Common myeloid progenitor, CD34-positive (primary cell): ENCODE results near the gene SYCE3.
"Not testable (repeated sequence)": the region's sequence is repeated elsewhere in the genome, so short reads cannot be mapped to it uniquely, and the experiment has no call there.

Experiments
- CTCF ChIA-PET: fragments of 350-600 bp; sonication (Branson Sonifier 250); formaldehyde crosslinking; loops from one replicate; lab custom pipeline; 2021; ENCODE audit warnings: antibody characterized with exemption; lab: Charles Lee
- POLR2A ChIA-PET: fragments of 350-600 bp; sonication (Branson Sonifier 250); formaldehyde crosslinking; loops from one replicate; lab custom pipeline; 2021; ENCODE audit warnings: antibody characterized with exemption; lab: Charles Lee
- DNase-seq, 3 donors: peaks; one replicate each; pipeline versions ENCODE4 v3.0.0 to v3.0.0-alpha.2; 2013
- H3K27ac ChIP-seq, 2 experiments: 1 replicate in 1 of 2; 2 replicates in 1 of 2; pipeline ENCODE4 v1.7.0; 2013; ENCODE audit warnings: inconsistent platforms in 2 of 2, low read length in 2 of 2, mild to moderate bottlenecking in 2 of 2, low read depth in 1 of 2, moderate library complexity in 1 of 2; ENCODE audit not compliant: severe bottlenecking in 2 of 2, insufficient read depth in 1 of 2, poor library complexity in 1 of 2
- H3K27me3 ChIP-seq, 5 experiments: replicated peaks in 2 of 5; 1 replicate in 3 of 5; 2 replicates in 2 of 5; pipeline versions ENCODE4 v1.6.1 to v1.7.0; 2013; ENCODE audit warnings: low read length in 4 of 5, mild to moderate bottlenecking in 2 of 5, moderate library complexity in 2 of 5, inconsistent platforms in 1 of 5; ENCODE audit not compliant: insufficient read depth in 5 of 5, control insufficient read depth in 4 of 5
- H3K36me3 ChIP-seq, 4 experiments: 1 replicate in 2 of 4; 2 replicates in 2 of 4; pipeline versions ENCODE4 v1.6.1 to v1.7.0; 2013; ENCODE audit warnings: low read length in 3 of 4, control low read depth in 1 of 4, mild to moderate bottlenecking in 1 of 4; ENCODE audit not compliant: control insufficient read depth in 4 of 4, insufficient read depth in 4 of 4
- H3K4me1 ChIP-seq, 4 experiments: 1 replicate in 3 of 4; 2 replicates in 1 of 4; pipeline versions ENCODE4 v1.6.1 to v1.7.1; 2013; ENCODE audit warnings: low read length in 3 of 4, mild to moderate bottlenecking in 3 of 4, control low read depth in 1 of 4, inconsistent platforms in 1 of 4, moderate library complexity in 1 of 4; ENCODE audit not compliant: control insufficient read depth in 4 of 4, insufficient read depth in 4 of 4; ENCODE audit errors: control extremely low read depth in 1 of 4
- H3K4me3 ChIP-seq, 7 experiments: 1 replicate in 4 of 7; 2 replicates in 3 of 7; pipeline versions ENCODE4 v1.5.1 to v1.7.0; 2013; ENCODE audit warnings: mild to moderate bottlenecking in 7 of 7, low read length in 6 of 7, moderate library complexity in 6 of 7, inconsistent platforms in 2 of 7, low read depth in 2 of 7, control low read depth in 1 of 7; ENCODE audit not compliant: insufficient read depth in 4 of 7, control insufficient read depth in 1 of 7; ENCODE audit errors: extremely low read depth in 1 of 7
- H3K9me3 ChIP-seq, 5 experiments: 1 replicate in 4 of 5; 2 replicates in 1 of 5; pipeline versions ENCODE4 v1.6.1 to v1.7.1; 2013; ENCODE audit warnings: low read length in 4 of 5, mild to moderate bottlenecking in 2 of 5, inconsistent platforms in 1 of 5, low read depth in 1 of 5, moderate library complexity in 1 of 5; ENCODE audit not compliant: control insufficient read depth in 4 of 5, insufficient read depth in 2 of 5; ENCODE audit errors: control extremely low read depth in 1 of 5
- WGBS: methylation state at CpG from one replicate; pipeline ENCODE4 v1.1.5; 2013; ENCODE audit not compliant: insufficient coverage; 5-methylcytosine and 5-hydroxymethylcytosine counted together

Gene SYCE3

GRCh38 chr22:50608996-50609395 is 46.3 kb upstream of the SYCE3 start:
- peaks cover 0 to 3% (median 0%) of the 10 kb centered on the region in 4 experiments for H3K4me1 ChIP-seq
- H3K9me3 ChIP-seq = no peaks in the 10 kb centered on the region
- H3K27me3 ChIP-seq = peaks cover 0 to 80% (median 17%) of the 10 kb centered on the region in 5 experiments
- DNase-seq = no peak
- POLR2A ChIA-PET = interaction anchor here (0.7 kb wide), 1 partner anchor 36 kb away, joined by 4 read pairs; no protein-coding TSS in a partner anchor
- H3K27ac ChIP-seq = no peak overlapping the region
- WGBS = 95% methylated on average over 10 of the region's 10 CpGs
- no peak overlapping the region for H3K4me3 ChIP-seq
- CTCF ChIA-PET = interaction anchor here (0.6 to 1.3 kb wide), 4 partner anchors 11 to 62 kb away, joined by 4 read pairs; no protein-coding TSS in a partner anchor
- no peaks in the 10 kb centered on the region for H3K36me3 ChIP-seq

GRCh38 chr22:50608058-50608840 is 45.5 kb upstream of the SYCE3 start:
- WGBS = 87% methylated on average over 32 of the region's 39 CpGs
- H3K9me3 ChIP-seq, H3K4me1 ChIP-seq, H3K27ac ChIP-seq, H3K4me3 ChIP-seq, H3K36me3 ChIP-seq, DNase-seq, POLR2A ChIA-PET: not testable (repeated sequence)
- CTCF ChIA-PET = interaction anchor here (0.9 to 1.3 kb wide), 4 partner anchors 12 to 61 kb away, joined by 3 to 4 read pairs (median 4); no protein-coding TSS in a partner anchor
- H3K27me3 ChIP-seq = peaks cover 0 to 82% (median 17%) of the 10 kb centered on the region in 5 experiments

- Histone ChIP-seq H3K4me1 (peaks cover 0 to 6% (median under 1%) of the 10 kb centered on the region in 4 experiments), H3K9me3 (no peaks in the 10 kb centered on the region), H3K27me3 (peaks cover 3 to 83% (median 21%) of the 10 kb centered on the region in 5 experiments), H3K27ac (no peak overlapping the region), H3K36me3 (no peaks in the 10 kb centered on the region), H3K4me3 (no peak overlapping the region)
- ChIA-PET CTCF (interaction anchor here (0.6 to 1.2 kb wide), 2 partner anchors 13 to 14 kb away, joined by 3 read pairs; no protein-coding TSS in a partner anchor), POLR2A (no interaction called here)
- no peak for DNase-seq
- 81% methylated on average over 6 of the region's 6 CpGs for WGBS
Measured at GRCh38 chr22:50607659-50608020, 44.9 kb upstream of the SYCE3 start.

- Histone ChIP-seq H3K4me3 (no peak overlapping the region), H3K36me3 (no peaks in the 10 kb centered on the region), H3K4me1 (peaks cover 0 to 6% (median under 1%) of the 10 kb centered on the region in 4 experiments), H3K27ac (no peak overlapping the region), H3K9me3 (no peaks in the 10 kb centered on the region), H3K27me3 (peaks cover 3 to 84% (median 24%) of the 10 kb centered on the region in 5 experiments)
- ChIA-PET POLR2A (no interaction called here), CTCF (interaction anchor here (0.6 to 1.2 kb wide), 4 partner anchors 11 to 354 kb away, joined by 3 to 7 read pairs (median 3); no protein-coding TSS in a partner anchor)
- no peak for DNase-seq
- WGBS = 72% methylated on average over 10 of the region's 18 CpGs
Measured at GRCh38 chr22:50606946-50607658, 44.4 kb upstream of the SYCE3 start.

GRCh38 chr22:50606165-50606945 is 43.6 kb upstream of the SYCE3 start:
- Histone ChIP-seq H3K4me1 (peaks cover 0 to 6% (median under 1%) of the 10 kb centered on the region in 4 experiments), H3K27me3 (peaks cover 3 to 89% (median 31%) of the 10 kb centered on the region in 5 experiments), H3K36me3 (no peaks in the 10 kb centered on the region), H3K27ac (no peak overlapping the region), H3K4me3 (no peak overlapping the region), H3K9me3 (no peaks in the 10 kb centered on the region)
- POLR2A ChIA-PET = no interaction called here
- WGBS = 78% methylated on average over 9 of the region's 19 CpGs
- CTCF ChIA-PET = interaction anchor here (0.7 to 1.3 kb wide), 4 partner anchors 12 to 353 kb away, joined by 3 to 7 read pairs (median 3); no protein-coding TSS in a partner anchor
- DNase-seq = no peak

GRCh38 chr22:50605613-50606074 is 42.9 kb upstream of the SYCE3 start:
- ChIA-PET POLR2A (no interaction called here), CTCF (interaction anchor here (1.2 to 1.3 kb wide), 2 partner anchors 13 to 33 kb away, joined by 3 to 7 read pairs; no protein-coding TSS in a partner anchor)
- H3K4me1 ChIP-seq = peaks cover 0 to 9% (median 3%) of the 10 kb centered on the region in 4 experiments
- no peak overlapping the region for H3K4me3 ChIP-seq
- WGBS = 78% methylated on average over 17 of the region's 20 CpGs
- H3K27me3 ChIP-seq = peaks cover 3 to 87% (median 31%) of the 10 kb centered on the region in 5 experiments
- no peak overlapping the region for H3K27ac ChIP-seq
- H3K36me3 ChIP-seq = no peaks in the 10 kb centered on the region
- H3K9me3 ChIP-seq = no peaks in the 10 kb centered on the region
- no peak for DNase-seq
